KBM-7 (cell line): ENCODE measurements around the gene DDX18.
"Not testable (repeated sequence)": the region's sequence is repeated elsewhere in the genome, so short reads cannot be mapped to it uniquely, and the experiment has no call there.

Source experiments
- DNase-seq: peaks from one replicate; pipeline ENCODE4 v3.0.0-alpha.2; 2015
- in situ Hi-C: fragments of 300-500 bp; cut with MboI; formaldehyde crosslinking; loops from 2 replicates; pipeline ENCODE4 v1.14.3; 2020; ENCODE audit warnings: low sequenced_read_pairs, low pct_unique_long_range_greater_than_20kb, mixed read lengths

Gene DDX18

GRCh38 chr2:117814417-117815264 is at the start of gene DDX18:
Gene DDX18 (plus strand): TSS chr2:117814691. CDS start chr2:117814778, 87 bp downstream.
- in situ Hi-C loops, result no loop called here
- peak; percentile 98 for DNase-seq

DNA sequence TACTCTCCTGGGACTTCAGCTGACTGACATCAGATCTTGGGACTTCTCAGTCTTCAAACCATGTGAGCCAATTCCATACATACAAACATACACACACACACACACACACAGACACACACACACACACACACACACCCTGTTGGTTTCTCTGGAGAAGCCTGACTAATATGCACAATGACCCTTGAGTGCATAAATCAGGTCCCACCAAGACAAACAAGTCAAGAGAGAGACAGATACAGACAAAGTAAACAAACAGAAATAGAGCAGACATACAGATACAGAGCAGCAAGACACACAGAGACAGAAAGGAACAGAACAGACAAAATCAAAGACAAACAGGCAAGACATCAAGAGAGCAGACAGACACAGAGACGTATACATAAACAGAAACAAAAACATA is 43.8 kb upstream of the DDX18 start:
- no peak for DNase-seq
- in situ Hi-C loops, result no loop called here

GRCh38 chr2:117771969-117772630 is 42.4 kb upstream of the DDX18 start:
- peak; percentile 51 for DNase-seq
- in situ Hi-C loops, result no loop called here

GRCh38 chr2:117774716-117775115 is 39.8 kb upstream of the DDX18 start:
- in situ Hi-C loops, result no loop called here

DNA sequence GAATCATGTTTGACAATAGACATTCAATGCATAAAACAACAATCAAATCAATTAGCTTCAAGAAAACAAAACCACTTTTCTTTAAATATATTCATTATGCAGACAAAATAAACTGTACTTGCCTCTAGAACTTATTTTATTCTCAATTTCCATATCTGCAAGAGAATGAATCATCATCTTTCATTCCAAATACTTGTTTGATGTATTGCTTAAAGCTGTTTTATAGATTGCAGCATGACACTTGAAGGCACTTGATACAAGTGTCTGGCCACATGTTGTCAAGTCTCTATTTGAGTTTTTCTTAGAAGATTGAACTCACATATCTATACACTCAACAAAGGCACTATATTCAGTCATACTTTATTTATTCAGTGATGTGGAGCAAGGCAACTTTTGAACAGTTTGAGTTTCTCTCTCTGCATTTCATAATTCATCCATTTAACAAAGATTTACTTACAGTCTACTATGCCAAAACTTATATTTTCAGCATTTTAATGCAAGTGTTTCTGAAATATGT is 38.7 kb upstream of the DDX18 start:
- in situ Hi-C loops, result no loop called here

More at GRCh38 chr2:117774716-117775115, 39.8 kb upstream of the DDX18 start:
- no peak for DNase-seq

GRCh38 chr2:117776888-117777287 is 37.6 kb upstream of the DDX18 start:
- DNase-seq, result no peak
- in situ Hi-C loops, result no loop called here

More for the DNA sequence above, 38.7 kb upstream of the DDX18 start:
- no peak for DNase-seq

DNA sequence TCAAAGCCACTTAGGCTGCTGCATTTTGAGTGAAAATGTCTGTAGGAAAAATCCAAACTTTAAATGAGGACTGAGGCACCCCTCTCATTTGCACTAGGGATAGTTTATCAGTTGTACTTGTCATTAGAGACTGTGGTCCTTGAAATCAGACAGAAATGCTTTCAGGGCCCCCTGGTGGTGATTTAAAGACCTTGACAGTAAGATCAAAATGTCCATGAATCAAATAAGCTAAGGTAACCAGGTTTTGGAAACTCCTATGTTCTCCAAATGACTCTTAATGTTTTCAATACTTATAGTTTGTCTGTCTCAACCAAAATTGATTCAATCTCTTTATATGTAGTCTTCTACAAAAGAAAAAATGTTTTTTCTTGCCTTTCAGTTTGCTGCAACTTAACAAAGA is 28.8 kb upstream of the DDX18 start:
- DNase-seq, result peak; percentile 47
- in situ Hi-C loops, result no loop called here

GRCh38 chr2:117786520-117786919 is 28.0 kb upstream of the DDX18 start:
- no peak for DNase-seq
- in situ Hi-C loops, result no loop called here

DNA sequence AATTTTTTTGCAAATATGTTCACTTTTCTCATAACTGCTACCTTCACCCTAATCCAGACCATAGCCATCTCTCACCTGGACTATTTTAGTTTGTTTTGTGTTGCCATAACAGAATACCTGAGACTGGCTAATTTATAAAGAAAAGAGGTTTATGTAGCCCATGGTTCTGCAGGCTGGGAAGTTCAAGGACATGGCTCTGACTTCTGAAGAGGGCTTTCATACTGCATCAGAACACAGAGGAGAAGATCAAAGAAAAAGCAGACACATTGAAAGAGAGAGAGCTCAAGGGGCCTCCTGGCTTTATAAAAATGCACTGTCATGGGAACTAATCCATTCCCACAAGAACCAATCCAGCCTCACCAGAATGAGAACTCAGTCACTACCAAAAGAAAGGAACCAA is 25.0 kb upstream of the DDX18 start:
- no peak for DNase-seq
- in situ Hi-C loops, result no loop called here

DNA sequence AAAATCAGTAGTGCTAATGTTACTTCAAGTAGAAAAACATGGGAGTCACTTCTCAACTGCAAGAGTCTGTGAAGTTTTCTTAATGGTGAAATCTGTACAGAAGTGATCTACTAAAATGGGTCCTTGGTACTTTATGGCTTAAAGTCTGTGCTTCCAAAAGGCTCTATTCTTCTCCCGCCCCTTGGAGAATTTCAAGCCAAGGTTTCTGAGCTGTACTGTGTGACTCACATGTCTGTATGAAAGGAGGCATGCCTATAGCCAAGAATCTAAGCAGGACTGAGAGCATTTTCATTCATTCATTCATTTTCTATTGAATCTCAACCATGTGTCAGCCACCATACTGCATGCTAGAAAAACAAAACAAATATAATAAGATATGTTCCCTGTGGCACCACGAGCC is 19.8 kb upstream of the DDX18 start:
- in situ Hi-C loops, result no loop called here
- no peak for DNase-seq

DNA sequence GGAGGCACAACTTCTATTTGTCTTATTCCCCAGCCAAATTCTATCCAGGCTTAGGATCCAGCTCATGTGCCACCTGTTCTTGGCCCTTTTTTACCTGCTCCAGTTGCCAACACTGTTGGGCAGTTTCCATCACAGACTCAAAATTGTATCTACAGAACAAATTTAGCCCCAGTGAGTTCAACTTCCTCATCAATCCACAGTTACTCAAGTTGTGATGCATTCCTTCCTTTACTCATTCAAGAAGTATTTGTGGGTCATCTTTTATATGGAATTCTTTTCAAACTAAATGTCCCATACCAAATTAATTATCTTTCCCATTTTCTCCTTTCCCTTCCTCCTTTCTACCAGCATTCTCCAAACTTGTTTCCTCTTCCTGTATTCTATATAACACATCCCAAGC is 12.7 kb upstream of the DDX18 start:
- DNase-seq, result no peak
- in situ Hi-C loops, result no loop called here

- DNase-seq, result peak; percentile 27
- in situ Hi-C loops, result not testable (repeated sequence)
These were observed 10.7 kb upstream of the DDX18 start for GRCh38 chr2:117803644-117804325.

GRCh38 chr2:117812443-117812842 is 2.0 kb upstream of the DDX18 start:
- in situ Hi-C loops, result no loop called here

GRCh38 chr2:117815946-117816345 is 1.5 kb downstream of the DDX18 start:
- in situ Hi-C loops, result no loop called here
- DNase-seq, result no peak

More at GRCh38 chr2:117812443-117812842, 2.0 kb upstream of the DDX18 start:
- no peak for DNase-seq

DNA sequence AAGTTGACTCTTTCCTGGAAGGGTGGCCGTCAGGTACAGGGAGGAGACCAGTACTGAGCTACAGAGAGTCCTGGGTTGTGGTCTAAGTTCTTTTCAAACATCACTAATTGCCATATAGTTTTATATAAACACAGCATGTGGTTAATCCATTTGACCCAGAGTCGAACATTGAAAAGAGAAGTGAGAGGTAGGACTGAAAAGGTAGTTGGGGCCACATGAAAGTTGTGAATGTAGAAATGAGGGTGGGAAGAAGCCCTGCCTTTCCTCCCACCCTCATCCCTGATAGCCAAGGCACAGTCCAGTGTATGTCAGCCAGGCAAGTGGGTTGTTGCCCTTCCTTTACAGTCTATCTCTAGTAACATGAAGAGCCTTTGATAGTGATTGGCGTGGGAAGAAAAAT is 4.4 kb downstream of the DDX18 start:
- DNase-seq, result no peak
- in situ Hi-C loops, result no loop called here

DNA sequence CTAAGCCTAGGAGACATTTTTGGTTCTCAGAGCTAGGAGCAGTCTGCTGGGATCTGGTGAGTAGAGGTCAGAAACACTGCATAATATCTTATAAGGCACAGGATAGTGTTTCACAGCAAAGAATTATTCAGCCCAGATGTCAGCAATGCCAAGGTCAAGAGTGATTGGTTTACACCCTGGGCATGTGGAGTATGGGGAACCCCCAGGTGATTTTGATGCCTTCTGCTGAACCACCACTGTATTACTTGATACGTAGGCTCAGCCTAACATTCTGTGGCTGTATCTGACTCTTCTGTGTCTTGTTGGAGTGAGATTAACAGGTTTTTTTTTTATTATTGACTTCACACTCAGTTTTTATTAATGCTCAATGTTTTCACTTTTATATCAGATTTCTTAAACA is 6.0 kb downstream of the DDX18 start:
- DNase-seq, result no peak
- in situ Hi-C loops, result no loop called here

DNA sequence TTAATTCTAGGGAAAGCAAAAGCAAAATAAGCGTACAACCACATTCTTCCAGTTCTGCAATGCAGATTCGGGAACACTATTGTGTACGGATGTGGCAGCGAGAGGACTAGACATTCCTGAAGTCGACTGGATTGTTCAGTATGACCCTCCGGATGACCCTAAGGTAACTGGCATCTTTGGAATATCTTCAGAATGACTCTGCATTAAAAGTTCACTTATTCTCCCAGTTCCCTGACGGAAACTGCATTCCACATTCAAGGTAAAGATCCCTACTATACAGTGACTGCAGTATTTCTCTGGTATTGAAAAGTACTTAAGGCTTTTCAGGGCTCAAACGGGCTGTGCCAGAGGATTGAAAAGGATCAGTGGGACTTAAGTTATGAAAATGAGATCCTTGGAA is 10.9 kb downstream of the DDX18 start:
- in situ Hi-C loops, result no loop called here
- no peak for DNase-seq

GRCh38 chr2:117827464-117827863 is 13.0 kb downstream of the DDX18 start:
- in situ Hi-C loops, DNase-seq: not testable (repeated sequence)

- no peak for DNase-seq
- in situ Hi-C loops, result no loop called here
These were observed 14.4 kb downstream of the DDX18 start for GRCh38 chr2:117828870-117829269.

DNA sequence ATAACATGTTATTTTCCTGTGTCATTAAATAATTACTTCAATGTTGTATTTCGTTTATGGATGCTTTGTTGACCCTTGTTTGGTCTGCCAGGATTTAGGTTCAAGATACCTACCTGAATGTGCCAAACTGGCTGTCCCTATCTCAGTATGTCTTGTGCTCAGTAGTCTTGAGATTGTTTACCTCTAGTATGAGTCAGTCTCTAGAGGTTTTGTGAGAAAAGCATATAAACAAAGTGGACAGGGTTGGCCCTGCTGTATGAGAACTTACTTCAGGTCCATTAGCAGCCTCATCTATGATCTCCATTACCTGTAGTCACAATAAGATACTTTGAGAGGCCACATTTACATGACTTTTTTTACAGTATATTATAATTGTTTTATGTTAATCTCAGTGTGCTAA is 17.8 kb downstream of the DDX18 start:
- no peak for DNase-seq
- in situ Hi-C loops, result no loop called here
